Activated naive CD4-positive, alpha-beta T cell treated with anti-CD3 and anti-CD28 coated beads, Interleukin-2, amount 50 U/mL, for 24 hours (primary cell): Measurements from ENCODE around the gene MPPE1.
"Not testable (repeated sequence)": the region's sequence is repeated elsewhere in the genome, so short reads cannot be mapped to it uniquely, and the experiment has no call there.

Source experiments
- H3K27ac Mint-ChIP-seq: one replicate; pipeline ENCODE4 v1.8.0; 2021; ENCODE audit warnings: mild to moderate bottlenecking, mixed read lengths
- H3K27me3 Mint-ChIP-seq: one replicate; pipeline ENCODE4 v1.8.0; 2021; ENCODE audit warnings: mixed read lengths
- H3K36me3 Mint-ChIP-seq: one replicate; pipeline ENCODE4 v1.8.0; 2021; ENCODE audit warnings: mixed read lengths
- H3K4me1 Mint-ChIP-seq: one replicate; pipeline ENCODE4 v1.8.0; 2021; ENCODE audit warnings: mixed read lengths
- H3K4me3 Mint-ChIP-seq: one replicate; pipeline ENCODE4 v1.8.0; 2021; ENCODE audit warnings: mild to moderate bottlenecking, mixed read lengths
- H3K9me3 Mint-ChIP-seq: one replicate; pipeline ENCODE4 v1.8.0; 2021; ENCODE audit warnings: mixed read lengths

The MPPE1 gene

DNA sequence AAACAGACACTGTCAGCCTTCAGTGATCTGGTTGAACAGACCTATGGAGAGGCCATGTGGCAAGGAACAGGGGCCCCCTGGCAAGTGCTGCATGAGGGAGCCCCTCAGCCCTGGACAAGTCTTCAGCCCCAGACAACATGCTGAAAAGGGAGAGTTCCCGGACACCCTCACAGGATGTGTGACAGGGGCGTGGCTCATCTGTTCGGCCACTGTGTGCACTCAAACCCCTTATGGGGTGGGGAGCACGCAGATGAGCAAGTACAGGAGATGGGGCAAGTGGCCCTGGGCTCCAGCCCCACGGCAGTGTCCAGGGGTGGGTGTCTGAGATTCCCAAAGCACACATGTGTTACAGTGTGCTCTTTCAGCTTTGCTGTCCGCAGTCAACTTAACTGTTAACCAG is 35.4 kb upstream of the MPPE1 start:
- no peaks in the 10 kb centered on the region for H3K36me3 Mint-ChIP-seq
- no peaks in the 10 kb centered on the region for H3K9me3 Mint-ChIP-seq
- H3K27me3 Mint-ChIP-seq, result no peaks in the 10 kb centered on the region
- no peak overlapping the region for H3K4me3 Mint-ChIP-seq
- H3K4me1 Mint-ChIP-seq, result peaks cover 5% of the 10 kb centered on the region
- no peak overlapping the region for H3K27ac Mint-ChIP-seq

DNA sequence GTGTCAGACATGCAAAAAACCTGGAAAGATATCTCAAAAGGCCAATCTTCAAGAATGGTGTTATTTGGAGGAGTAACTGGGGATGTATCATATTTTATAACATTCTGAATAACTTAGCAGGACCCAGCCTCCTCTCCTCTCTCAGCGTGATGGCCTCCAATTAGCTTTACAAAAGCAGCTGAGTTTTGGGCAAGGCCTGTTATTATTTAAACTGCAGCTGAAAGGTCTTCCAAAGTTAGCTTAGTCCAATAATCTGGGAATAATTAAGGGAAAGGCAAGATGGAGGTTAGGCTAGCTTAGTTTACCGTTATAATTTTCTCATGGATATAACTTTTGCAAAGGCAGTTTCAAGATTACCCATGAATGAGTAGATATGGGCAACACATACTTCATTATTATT is 32.8 kb upstream of the MPPE1 start:
- no peaks in the 10 kb centered on the region for H3K36me3 Mint-ChIP-seq
- no peak overlapping the region for H3K4me3 Mint-ChIP-seq
- H3K27me3 Mint-ChIP-seq, result no peaks in the 10 kb centered on the region
- no peaks in the 10 kb centered on the region for H3K4me1 Mint-ChIP-seq
- no peak overlapping the region for H3K27ac Mint-ChIP-seq
- H3K9me3 Mint-ChIP-seq, result no peaks in the 10 kb centered on the region

DNA sequence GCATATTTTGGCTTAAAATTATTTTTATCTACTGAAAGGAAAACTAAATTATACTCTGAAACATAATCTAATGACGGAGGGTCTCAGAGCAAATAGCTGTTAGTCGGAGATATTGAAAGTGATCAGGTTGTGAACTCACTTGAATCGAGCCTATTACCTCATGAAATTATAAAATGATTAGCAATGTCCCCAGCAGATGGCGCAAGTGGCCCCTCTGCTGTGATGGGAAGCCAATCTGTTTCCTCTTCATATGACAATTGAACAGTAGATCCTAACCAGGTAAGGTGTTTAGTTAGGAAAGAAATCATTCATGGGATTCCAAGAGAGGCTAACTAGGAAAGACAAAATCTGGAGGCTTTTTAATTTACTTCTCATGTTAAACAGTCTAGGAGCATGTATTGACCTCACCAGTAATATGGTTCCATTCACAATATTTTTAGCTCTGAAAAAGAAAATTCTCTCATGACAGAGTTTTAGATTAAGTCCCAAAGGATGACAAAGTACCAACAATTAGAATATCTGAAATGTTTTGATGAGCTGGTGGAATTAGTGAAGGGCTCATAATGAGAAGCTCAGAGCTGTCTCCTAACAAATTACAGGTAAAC is 29.9 kb upstream of the MPPE1 start:
- H3K4me3 Mint-ChIP-seq, result no peak overlapping the region
- no peak overlapping the region for H3K27ac Mint-ChIP-seq
- H3K9me3 Mint-ChIP-seq, result no peaks in the 10 kb centered on the region
- H3K4me1 Mint-ChIP-seq, result no peaks in the 10 kb centered on the region
- no peaks in the 10 kb centered on the region for H3K36me3 Mint-ChIP-seq
- H3K27me3 Mint-ChIP-seq, result no peaks in the 10 kb centered on the region

DNA sequence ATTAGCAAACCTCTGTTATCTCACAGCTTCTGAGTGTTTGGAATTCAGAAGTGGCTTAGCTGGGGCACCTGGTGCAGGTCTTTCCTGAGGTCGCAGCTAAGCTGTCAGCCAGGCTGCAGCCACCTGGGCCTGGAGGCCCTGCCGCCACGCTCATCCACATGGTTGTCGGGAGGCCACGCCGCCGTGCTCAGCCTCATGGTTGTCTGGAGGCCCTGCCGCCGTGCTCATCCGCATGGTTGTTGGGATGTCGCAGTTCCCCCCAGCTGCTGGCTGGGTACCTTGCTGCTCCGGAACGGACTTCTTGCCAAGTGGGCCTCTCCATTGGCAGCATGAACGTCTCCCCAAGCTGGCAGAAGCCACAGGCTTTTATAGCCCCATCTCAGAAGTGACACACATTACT is 24.3 kb upstream of the MPPE1 start:
- Mint-ChIP-seq H3K4me1 (no peaks in the 10 kb centered on the region), H3K4me3 (no peak overlapping the region), H3K9me3 (no peaks in the 10 kb centered on the region), H3K36me3 (no peaks in the 10 kb centered on the region), H3K27ac (no peak overlapping the region), H3K27me3 (no peaks in the 10 kb centered on the region)

DNA sequence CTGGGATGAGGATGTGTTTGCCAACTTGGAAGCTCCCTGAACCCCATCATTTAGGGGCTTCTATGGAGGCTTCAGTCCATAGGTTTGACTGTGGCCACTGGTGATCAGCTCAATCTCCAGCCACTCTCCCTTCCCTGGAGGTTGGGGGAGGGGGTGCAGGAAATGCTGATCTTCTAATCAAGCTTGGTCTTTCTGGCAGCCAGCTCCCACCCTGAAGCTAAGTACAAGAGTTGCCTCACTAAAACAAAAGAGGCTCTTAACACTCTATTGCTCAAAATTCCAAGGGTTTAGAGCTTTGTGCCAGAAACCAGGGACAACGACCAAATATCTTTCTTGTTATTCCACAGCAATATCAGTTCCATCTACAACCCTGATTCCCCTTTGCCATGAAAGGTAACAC is 19.4 kb upstream of the MPPE1 start:
- Mint-ChIP-seq H3K9me3 (no peaks in the 10 kb centered on the region), H3K27me3 (no peaks in the 10 kb centered on the region), H3K36me3 (no peaks in the 10 kb centered on the region), H3K27ac (no peak overlapping the region), H3K4me1 (no peaks in the 10 kb centered on the region), H3K4me3 (no peak overlapping the region)

DNA sequence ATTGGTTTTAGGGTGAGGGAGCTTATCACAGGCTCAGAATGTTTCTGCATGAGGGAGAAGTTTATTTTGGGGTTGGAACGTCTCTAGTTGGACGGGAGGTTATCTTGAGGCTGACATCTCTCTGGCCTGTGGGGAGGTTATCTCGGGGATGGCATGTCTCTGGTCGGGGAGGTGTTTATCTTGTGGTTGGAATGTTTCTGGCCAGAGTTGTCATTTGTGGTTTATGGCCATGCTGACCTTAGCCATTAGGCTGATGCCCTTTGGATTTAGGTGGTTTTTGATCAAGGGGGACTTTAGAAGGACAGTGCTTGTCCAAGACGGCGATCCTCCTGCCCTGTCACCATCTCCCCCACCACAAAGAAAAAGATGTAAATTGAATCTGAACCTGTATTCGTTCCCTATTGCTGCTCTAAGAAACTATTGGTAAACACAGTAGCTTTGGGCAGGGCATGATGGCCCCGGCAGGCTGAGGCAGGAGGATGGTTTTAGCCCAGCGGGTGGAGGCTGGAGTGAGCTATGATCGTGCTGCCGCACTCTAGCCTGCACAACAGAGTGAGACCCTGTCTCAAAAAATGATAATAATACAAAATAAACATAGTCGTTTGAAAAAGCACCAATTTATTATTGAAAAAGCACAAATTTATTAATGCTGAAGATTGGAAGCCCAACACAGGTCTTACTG is 17.8 kb upstream of the MPPE1 start:
- Mint-ChIP-seq H3K36me3 (no peaks in the 10 kb centered on the region), H3K9me3 (no peaks in the 10 kb centered on the region), H3K4me1 (no peaks in the 10 kb centered on the region), H3K27me3 (no peaks in the 10 kb centered on the region), H3K27ac (no peak overlapping the region), H3K4me3 (no peak overlapping the region)

DNA sequence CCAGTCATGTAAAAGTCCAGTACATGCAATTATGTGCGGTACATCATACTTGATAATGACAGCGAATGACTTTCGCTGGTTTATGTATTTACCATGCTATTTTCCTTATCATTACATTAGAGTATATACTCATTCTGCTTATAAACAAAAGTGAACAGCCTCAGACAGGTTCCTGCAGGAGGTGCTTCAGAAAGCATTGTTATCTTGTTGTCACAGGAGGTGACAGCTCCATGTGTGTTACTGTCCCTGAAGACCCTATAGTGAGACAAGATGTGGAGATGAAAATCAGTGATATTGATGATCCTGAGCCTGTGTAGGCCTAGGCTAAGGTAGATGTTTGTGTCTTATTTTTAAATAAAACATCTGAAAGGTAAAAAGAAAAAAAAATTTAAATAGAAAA is 15.3 kb upstream of the MPPE1 start:
- H3K9me3 Mint-ChIP-seq, result no peaks in the 10 kb centered on the region
- H3K4me1 Mint-ChIP-seq, result no peaks in the 10 kb centered on the region
- H3K36me3 Mint-ChIP-seq, result no peaks in the 10 kb centered on the region
- H3K27ac Mint-ChIP-seq, result no peak overlapping the region
- no peak overlapping the region for H3K4me3 Mint-ChIP-seq
- H3K27me3 Mint-ChIP-seq, result no peaks in the 10 kb centered on the region

DNA sequence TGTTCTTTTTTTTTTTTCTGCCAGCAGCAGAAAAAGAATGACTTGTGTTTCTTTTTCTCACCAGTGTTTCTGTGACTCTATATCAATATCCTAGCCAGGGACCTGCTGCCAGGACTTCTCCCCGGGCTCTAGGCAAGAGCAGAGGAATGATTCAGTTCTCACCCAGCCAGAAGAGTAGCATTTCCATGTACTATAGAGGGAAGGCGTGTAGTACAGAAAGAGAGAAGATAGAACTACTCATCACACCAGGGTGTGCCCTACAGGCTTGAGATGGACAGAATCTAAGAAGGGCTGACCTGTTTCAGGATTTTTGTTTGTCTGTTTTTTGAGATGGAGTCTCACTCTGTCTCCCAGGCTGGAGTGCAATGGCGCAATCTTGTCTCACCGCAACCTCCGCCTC is 11.4 kb upstream of the MPPE1 start:
- not testable (repeated sequence) for H3K4me1 Mint-ChIP-seq, H3K9me3 Mint-ChIP-seq, H3K27ac Mint-ChIP-seq, H3K4me3 Mint-ChIP-seq, H3K36me3 Mint-ChIP-seq, H3K27me3 Mint-ChIP-seq

DNA sequence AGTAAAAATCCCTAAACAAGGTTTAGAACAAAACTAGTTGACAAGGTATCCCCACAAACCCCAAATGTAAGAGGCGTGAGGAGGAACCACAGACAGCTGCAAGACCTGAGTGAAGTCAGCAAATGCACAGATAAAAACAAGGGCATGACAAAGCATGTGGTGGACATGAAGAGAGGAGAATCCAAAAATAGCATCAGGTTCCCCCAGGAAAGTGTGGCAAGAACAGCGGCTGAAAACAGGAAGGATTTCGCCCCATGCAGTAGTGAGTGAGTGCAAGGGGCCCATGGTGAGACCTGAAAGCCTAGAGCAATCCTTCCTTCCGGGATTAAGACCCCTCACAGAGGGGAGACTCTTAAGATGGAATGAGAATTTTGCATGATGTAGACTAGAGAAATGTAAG is 8.8 kb upstream of the MPPE1 start:
- not testable (repeated sequence) for H3K27me3 Mint-ChIP-seq, H3K4me3 Mint-ChIP-seq, H3K27ac Mint-ChIP-seq, H3K9me3 Mint-ChIP-seq, H3K36me3 Mint-ChIP-seq, H3K4me1 Mint-ChIP-seq

DNA sequence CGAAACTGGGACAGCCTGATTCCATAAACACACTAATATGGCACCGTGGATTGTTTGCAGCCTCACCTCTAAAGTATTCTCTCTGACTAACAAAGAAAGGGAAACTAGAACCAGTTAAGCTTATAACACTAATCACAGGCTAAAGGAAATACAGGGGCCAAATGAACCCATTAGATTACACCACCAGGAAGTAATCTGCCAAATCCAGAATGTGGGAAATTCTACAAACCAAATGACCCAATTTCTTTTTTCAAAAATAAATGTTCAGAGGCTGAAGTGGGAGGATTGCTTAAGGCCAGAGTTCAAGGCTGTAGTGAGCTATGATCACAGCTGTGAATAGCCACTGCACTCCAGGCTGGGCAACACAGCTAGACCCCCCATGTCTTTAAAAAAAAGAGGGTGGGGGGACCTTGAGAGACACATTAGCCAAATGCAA is 1.5 kb upstream of the MPPE1 start:
- H3K4me1 Mint-ChIP-seq, result peaks cover 30% of the 10 kb centered on the region
- no peak overlapping the region for H3K27ac Mint-ChIP-seq
- no peaks in the 10 kb centered on the region for H3K27me3 Mint-ChIP-seq
- H3K36me3 Mint-ChIP-seq, result no peaks in the 10 kb centered on the region
- H3K9me3 Mint-ChIP-seq, result no peaks in the 10 kb centered on the region
- peak overlapping the region; percentile 90 for H3K4me3 Mint-ChIP-seq

DNA sequence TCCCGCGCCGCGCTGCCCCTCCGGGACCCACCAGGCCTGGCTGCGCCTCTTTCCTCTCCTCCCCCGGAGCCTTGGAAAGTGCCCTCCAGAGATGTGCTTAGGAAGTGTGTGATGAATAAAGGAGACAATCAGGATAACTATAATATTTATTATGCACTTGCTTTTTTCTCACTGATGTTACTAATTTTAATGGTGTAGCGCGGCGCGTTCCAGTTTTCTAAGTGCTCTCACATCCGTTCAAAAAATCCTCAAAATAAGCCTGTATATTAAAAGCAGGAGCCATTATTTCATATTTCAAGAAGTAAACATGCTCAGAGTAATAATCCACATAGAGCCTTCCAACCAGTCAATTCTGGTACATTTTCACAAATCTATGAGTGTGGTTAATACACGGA is 941 bp upstream of the MPPE1 start:
- H3K27ac Mint-ChIP-seq, result peak overlapping the region; percentile 94
- H3K4me3 Mint-ChIP-seq, result peak overlapping the region; percentile 90
- no peaks in the 10 kb centered on the region for H3K27me3 Mint-ChIP-seq
- no peaks in the 10 kb centered on the region for H3K36me3 Mint-ChIP-seq
- H3K9me3 Mint-ChIP-seq, result no peaks in the 10 kb centered on the region
- H3K4me1 Mint-ChIP-seq, result peaks cover 30% of the 10 kb centered on the region

DNA sequence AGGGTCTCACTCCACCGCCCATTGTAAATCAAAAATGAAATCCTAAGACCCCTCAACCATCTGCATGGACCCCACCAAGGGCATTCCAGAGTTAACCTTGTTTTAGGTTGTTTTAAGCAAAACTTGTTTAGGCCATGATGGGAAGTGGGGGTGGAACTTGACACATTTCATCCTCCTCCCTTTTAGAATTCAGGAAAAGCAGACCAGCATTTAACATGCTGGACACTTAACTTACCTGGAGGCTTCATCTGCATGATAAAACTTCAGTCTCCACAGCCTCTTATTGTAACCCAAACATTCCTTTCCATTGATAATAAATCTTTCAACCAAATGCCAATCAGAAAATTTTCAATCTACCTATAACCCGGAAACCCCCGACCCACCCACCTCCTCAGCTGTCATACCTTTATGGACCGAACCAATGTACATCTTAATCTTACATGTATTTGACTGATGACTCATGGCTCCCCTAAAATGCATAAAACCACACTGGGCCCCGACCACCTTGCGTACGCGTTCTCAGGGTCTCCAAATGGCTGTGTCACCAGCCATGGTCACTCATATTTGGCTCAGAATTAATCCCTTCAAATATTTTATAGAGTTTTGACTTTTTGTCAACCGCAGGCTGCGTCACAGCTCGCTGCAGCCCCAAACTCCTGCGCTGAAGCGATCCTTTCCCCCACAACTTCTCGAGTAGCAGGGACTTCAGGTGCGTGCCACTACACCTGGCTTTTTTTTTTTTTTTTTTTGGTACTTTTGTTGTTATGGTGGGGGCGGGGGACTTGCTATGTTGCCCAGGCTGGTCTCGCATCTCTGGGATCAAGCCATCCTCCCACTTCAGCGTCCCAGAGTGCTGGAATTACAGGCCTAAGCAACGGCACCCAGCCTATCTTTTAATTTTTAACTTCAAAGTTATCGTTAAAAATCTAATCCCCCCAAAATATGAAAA is 917 bp downstream of the MPPE1 start:
- Mint-ChIP-seq H3K27me3 (no peaks in the 10 kb centered on the region), H3K27ac (peak overlapping the region; percentile 93), H3K36me3 (peaks cover 4% of the 10 kb centered on the region), H3K4me3 (peak overlapping the region; percentile 94), H3K4me1 (peaks cover 34% of the 10 kb centered on the region), H3K9me3 (no peaks in the 10 kb centered on the region)

DNA sequence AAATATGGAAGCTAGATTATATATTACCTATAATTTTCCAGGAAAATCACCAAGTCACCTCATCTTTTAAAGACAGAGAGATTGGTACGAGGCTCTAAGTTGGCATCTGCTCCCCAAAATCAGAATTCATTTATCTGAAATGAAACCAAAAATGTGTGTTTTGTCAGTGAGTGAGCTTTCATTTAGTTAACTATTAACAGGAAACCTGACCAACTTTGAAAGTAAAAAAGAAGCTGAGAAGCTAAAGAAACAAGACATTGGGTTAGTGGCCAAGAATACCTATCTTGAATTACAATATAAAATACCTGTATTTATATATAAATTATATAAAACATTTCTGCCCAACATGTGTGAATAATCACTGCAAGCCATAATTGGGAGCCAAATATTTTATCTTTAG is 1.9 kb downstream of the MPPE1 start:
- no peaks in the 10 kb centered on the region for H3K27me3 Mint-ChIP-seq
- peaks cover 4% of the 10 kb centered on the region for H3K36me3 Mint-ChIP-seq

DNA sequence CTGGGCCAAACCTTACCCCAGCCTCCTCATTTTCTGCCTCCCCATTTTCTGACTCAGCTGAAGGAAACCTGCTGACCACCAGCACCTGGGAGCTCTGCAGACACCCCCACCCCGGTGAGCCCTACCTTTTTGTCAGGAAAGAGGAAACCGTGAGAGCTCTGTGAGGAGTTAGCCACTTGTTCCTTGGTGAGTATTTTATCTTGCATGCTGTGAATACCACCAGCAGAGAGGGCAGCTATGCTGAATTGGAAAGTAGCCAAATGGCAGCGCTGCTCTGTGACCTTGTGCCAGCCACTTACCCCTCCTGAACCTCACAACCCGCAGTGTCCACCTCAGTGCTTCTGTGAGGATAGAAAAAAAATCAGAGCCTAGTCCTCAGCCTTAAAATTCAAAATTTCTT is 2.5 kb downstream of the MPPE1 start:
- H3K9me3 Mint-ChIP-seq, result no peaks in the 10 kb centered on the region
- H3K4me1 Mint-ChIP-seq, result peaks cover 34% of the 10 kb centered on the region
- H3K36me3 Mint-ChIP-seq, result peaks cover 4% of the 10 kb centered on the region
- H3K4me3 Mint-ChIP-seq, result peak overlapping the region; percentile 47
- no peaks in the 10 kb centered on the region for H3K27me3 Mint-ChIP-seq
- no peak overlapping the region for H3K27ac Mint-ChIP-seq

More for the DNA sequence above, 1.9 kb downstream of the MPPE1 start:
- peaks cover 34% of the 10 kb centered on the region for H3K4me1 Mint-ChIP-seq
- H3K27ac Mint-ChIP-seq, result peak overlapping the region; percentile 23
- H3K4me3 Mint-ChIP-seq, result peak overlapping the region; percentile 47
- H3K9me3 Mint-ChIP-seq, result no peaks in the 10 kb centered on the region

DNA sequence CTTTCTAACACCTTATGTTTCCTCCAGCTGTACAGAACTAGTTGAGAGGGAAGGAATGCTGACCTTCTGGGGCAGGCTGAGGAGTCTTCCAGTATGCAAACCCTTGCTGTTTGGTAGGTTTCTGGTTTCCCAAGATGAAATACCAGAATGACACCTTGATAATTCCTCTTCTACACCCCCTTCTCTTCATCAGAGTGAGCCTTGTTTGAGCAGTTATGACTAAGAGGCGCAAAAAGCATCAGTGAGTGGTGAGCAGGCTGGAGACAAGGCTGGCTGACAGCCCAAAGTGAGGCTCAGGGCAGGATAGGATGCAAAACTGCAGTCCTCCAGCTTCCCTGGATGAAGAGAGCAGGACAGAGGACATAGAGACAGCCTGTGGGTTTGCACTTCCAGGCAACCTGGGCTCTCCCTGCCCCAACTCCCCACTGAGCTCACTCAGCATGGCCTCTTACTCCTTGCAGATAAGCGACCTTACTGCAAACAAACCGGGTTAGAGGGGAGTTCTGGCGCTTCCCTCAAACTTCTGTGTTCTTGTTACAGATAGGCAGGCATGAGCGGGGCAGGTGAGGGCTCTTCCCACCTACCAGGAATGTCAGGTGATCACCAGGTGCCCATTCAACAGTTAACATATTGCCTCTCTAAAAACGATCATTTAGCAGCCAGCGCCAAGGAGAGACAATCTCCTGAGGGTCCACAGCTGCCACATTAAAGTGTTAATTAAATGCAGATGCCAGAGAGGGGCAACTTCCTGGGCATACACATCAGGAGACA is 5.4 kb downstream of the MPPE1 start:
- peaks cover 23% of the 10 kb centered on the region for H3K4me1 Mint-ChIP-seq
- H3K27ac Mint-ChIP-seq, result no peak overlapping the region
- no peaks in the 10 kb centered on the region for H3K27me3 Mint-ChIP-seq
- H3K36me3 Mint-ChIP-seq, result peaks cover 4% of the 10 kb centered on the region
- no peaks in the 10 kb centered on the region for H3K9me3 Mint-ChIP-seq
- H3K4me3 Mint-ChIP-seq, result no peak overlapping the region
